RWPE1 (cell line): ENCODE measurements around the gene LYSMD3.

Experiments used
- CTCF ChIA-PET: fragments of 350-600 bp; sonication (Branson Sonifier 250); formaldehyde crosslinking; extraction: SDS; loops from one replicate; lab custom pipeline; 2021; lab: Yijun Ruan, JAX
- POLR2A ChIA-PET: fragments of 400-600 bp; formaldehyde crosslinking; extraction: SDS; loops from one replicate; lab custom pipeline; 2020; ENCODE audit warnings: antibody characterized with exemption; ENCODE audit not compliant: low non-redundant PET; lab: Yijun Ruan, JAX
- DNase-seq: peaks from one replicate; pipeline ENCODE4 v3.0.0; 2012; ENCODE audit warnings: low spot score
- H3K27ac ChIP-seq: fragments of 450-650 bp; 2 replicates; pipeline ENCODE4 v1.5.1; 2017
- TF ChIP-seq, protein P1 (sequence below): fragments of 450-650 bp; conservative IDR thresholded peaks from 2 replicates; pipeline ENCODE4 v1.5.1; 2017; ENCODE audit warnings: low read depth, mild to moderate bottlenecking

Gene LYSMD3

DNA sequence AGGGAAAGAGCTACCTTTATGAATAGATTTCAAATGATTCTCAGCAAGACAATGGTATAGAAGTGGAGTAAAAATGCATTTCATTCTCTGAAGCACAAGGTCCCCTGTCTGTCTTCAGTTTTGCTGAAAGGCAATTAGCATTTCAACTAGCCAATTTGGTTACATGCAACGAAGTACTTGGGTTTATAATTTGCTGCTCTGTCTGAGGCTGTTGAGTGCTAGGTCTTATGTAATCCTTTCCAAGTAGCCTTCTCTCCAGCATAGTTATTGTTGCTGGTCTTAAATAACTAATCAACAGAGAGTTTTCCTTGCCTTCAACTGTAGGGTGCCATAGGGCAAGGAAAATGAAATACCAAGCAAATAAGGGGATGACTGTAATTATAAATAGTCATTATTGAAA is 33.7 kb upstream of the LYSMD3 start:
- no peak overlapping the region for H3K27ac ChIP-seq
- ChIA-PET CTCF (no interaction called here), POLR2A (no interaction called here)
- no peak for DNase-seq
- TF ChIP-seq, protein P1, sequence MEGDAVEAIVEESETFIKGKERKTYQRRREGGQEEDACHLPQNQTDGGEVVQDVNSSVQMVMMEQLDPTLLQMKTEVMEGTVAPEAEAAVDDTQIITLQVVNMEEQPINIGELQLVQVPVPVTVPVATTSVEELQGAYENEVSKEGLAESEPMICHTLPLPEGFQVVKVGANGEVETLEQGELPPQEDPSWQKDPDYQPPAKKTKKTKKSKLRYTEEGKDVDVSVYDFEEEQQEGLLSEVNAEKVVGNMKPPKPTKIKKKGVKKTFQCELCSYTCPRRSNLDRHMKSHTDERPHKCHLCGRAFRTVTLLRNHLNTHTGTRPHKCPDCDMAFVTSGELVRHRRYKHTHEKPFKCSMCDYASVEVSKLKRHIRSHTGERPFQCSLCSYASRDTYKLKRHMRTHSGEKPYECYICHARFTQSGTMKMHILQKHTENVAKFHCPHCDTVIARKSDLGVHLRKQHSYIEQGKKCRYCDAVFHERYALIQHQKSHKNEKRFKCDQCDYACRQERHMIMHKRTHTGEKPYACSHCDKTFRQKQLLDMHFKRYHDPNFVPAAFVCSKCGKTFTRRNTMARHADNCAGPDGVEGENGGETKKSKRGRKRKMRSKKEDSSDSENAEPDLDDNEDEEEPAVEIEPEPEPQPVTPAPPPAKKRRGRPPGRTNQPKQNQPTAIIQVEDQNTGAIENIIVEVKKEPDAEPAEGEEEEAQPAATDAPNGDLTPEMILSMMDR, result no peak

DNA sequence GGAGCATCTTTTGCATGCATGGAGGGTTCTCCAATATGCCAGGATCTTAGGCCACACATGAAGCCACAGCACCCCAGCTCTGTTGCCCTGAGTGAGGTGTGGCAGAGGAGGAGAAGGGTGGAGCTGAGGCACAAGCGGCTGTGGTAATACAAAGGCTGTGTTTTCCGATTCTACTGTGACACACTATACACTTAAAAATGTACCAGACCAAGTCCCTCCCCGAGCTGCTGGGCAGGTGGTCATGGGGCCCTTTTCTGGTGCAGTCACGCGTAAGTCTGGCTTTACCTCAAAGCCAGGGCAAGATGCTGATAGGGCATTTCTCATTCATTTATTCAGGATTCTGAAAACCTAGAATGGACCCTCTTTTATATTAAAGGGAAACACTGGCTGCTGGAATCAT is 33.0 kb upstream of the LYSMD3 start:
- CTCF ChIA-PET, result interaction anchor here (0.7 kb wide), 1 partner anchor 1291 kb away, joined by 3 read pairs; no protein-coding TSS in a partner anchor
- H3K27ac ChIP-seq, result no peak overlapping the region

DNA sequence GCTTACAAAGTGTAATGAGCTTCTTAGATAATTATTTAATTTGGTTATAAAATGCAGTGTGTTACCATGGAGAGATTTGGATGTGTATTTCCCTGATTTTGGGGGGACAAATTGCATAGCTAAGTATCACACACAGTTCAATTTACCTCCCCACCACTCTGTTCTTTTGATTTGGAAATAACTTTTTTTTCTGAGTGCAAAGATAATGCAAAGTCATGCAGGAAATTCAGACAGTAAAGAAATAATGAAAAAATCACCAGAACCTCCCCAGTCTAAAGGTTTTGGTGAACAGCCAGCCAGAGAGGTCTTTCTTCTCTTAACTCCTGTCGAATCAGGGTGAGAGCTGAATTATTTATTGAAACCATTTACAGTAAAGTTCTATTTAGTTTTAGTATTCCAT is 32.4 kb upstream of the LYSMD3 start:
- no peak for DNase-seq
- no peak overlapping the region for H3K27ac ChIP-seq
- TF ChIP-seq, protein P1, result no peak
- ChIA-PET CTCF (interaction anchor here (0.7 kb wide), 1 partner anchor 1290 kb away, joined by 3 read pairs; no protein-coding TSS in a partner anchor), POLR2A (no interaction called here)

More for the DNA sequence above, 33.0 kb upstream of the LYSMD3 start:
- POLR2A ChIA-PET, result no interaction called here
- no peak for DNase-seq
- TF ChIP-seq, protein P1, result no peak

DNA sequence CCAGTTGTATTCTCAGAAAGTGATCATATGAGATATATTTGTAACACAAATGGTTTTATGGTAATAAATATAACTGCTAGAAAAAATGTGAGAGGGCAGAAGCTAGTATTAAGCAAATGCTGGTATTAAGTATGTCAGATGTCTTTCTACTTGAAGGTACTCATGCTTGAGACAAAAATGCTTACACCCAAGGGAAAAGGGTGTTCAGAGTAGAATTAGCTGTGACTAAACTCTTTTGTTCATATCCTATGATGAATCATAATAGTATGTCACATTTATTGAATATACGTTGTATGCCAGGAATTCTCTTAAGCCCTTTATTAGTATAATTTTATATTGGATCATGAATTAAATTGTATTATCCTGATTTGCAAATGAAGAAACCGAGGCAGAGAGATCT is 31.4 kb upstream of the LYSMD3 start:
- no peak overlapping the region for H3K27ac ChIP-seq
- ChIA-PET POLR2A (no interaction called here), CTCF (no interaction called here)
- DNase-seq, result no peak
- TF ChIP-seq, protein P1, result no peak

DNA sequence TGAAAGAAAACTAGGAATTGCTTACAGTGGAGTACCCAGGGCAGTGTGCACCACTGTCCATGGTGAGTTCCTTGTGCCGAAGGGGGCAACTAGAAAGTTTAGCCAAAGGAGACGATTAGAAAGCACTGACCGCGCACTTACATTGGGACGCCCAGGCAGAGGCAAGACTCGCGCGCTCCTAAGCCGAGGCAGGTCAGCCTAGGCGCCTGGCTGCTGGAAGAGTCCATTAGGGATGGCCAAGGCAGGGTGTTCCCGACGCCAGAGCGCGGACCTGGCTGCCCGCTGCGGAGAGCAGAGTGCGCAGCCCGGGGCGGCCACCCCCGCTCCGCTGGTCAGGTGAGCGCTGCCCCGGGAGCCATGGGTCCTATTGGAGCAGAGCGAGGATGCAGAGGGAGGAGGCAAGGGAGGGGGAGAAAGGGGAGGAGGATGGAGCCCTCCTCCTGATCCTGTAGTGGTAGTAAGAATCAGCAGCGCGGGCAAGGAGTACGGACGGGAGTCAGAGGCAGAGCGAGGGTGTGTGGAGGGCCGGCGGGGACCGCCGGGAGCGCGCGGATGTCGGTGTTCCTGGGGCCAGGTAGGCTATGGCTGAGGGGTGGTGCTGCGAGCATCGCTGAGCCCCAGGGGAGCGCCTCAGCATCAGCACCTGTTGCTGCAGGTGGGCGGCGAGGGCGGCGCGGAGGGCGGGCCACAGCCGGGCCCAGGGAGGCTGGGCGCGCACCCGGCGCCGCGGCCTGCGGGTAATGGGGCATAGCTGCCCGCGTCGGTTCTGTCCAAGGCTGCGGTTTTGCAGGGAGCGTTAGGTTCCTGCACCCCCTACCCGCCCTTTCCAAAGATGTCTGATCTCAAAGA is 29.2 kb upstream of the LYSMD3 start, which contains the start of gene ADGRV1:
ADGRV1 (plus strand) TSS at position 454 of the 849 bp plus-strand sequence; CDS start at position 553, 99 bp downstream.
- ChIA-PET CTCF (no interaction called here), POLR2A (no interaction called here)
- peak; percentile 88 for DNase-seq
- no peak within 1 kb of the TSS for H3K27ac ChIP-seq
- TF ChIP-seq, protein P1, result no peak

DNA sequence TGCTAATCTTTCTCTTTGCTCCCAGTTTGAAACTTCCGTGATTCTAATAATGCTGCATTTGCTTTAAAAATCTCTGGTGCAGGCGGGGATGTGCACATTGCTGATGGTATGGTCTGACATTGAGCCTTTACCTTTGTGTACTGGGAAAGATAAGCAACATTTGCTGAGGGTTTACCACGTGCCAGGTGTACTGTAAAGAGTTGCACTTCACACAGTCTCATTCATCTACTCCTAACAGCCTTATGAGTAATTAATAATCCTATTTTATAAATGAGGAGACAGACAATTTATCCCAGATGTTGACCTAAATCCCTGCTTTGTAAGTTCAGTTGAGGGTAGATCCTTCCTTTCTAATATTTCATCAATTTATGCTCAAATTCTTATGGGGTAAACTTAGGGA is 28.5 kb upstream of the LYSMD3 start:
- TF ChIP-seq, protein P1, result no peak
- ChIA-PET CTCF (no interaction called here), POLR2A (no interaction called here)
- DNase-seq, result no peak
- H3K27ac ChIP-seq, result no peak overlapping the region
